Activated CD8-positive, alpha-beta memory T cell treated with anti-CD3 and anti-CD28 coated beads for 24 hours (primary cell): ENCODE measurements around the gene B4GALT7.
"Not testable (repeated sequence)": the region's sequence is repeated elsewhere in the genome, so short reads cannot be mapped to it uniquely, and the experiment has no call there.

ENCODE experiments used
- DNase-seq: peaks from one replicate; pipeline ENCODE4 v3.0.0-alpha.2; 2020

The B4GALT7 gene

GRCh38 chr5:177610131-177610769 lies 10.3 kb downstream of the B4GALT7 start:
- DNase-seq, result no peak

GRCh38 chr5:177610770-177611445 lies 11.0 kb downstream of the B4GALT7 start:
- no peak for DNase-seq

- no peak for DNase-seq
Measured at GRCh38 chr5:177611446-177612214, 11.7 kb downstream of the B4GALT7 start.

GRCh38 chr5:177612215-177612673 lies 12.3 kb downstream of the B4GALT7 start:
- DNase-seq, result no peak

GRCh38 chr5:177620560-177620959 lies 20.6 kb downstream of the B4GALT7 start:
- DNase-seq, result no peak

GRCh38 chr5:177624172-177624571 lies 24.2 kb downstream of the B4GALT7 start:
- not testable (repeated sequence) for DNase-seq

- DNase-seq, result not testable (repeated sequence)
Measured at GRCh38 chr5:177630186-177630585, 30.3 kb downstream of the B4GALT7 start.

GRCh38 chr5:177634912-177635311 lies 35.0 kb downstream of the B4GALT7 start:
- DNase-seq, result not testable (repeated sequence)

GRCh38 chr5:177645462-177645861 lies 45.5 kb downstream of the B4GALT7 start:
- not testable (repeated sequence) for DNase-seq

GRCh38 chr5:177651235-177651634 lies 51.3 kb downstream of the B4GALT7 start:
- DNase-seq, result not testable (repeated sequence)

- not testable (repeated sequence) for DNase-seq
Measured at GRCh38 chr5:177657846-177658245, 57.9 kb downstream of the B4GALT7 start.

GRCh38 chr5:177658542-177658941 lies 58.6 kb downstream of the B4GALT7 start:
- DNase-seq, result not testable (repeated sequence)
